ENCODE data around the gene F7.

F7 gene

GRCh38 chr13:113142876-113143275, 37.3 kb downstream of the F7 start:
- H3K27ac ChIP-seq (ENCODE audit: low read depth, low read length, severe bottlenecking), result no peak overlapping the region
- H3K9me3 ChIP-seq (ENCODE audit: control insufficient read depth, low read length), result no peaks in the 10 kb centered on the region
- H3K36me3 ChIP-seq (ENCODE audit: control insufficient read depth, insufficient read depth, low read length), result no peaks in the 10 kb centered on the region
- no peak overlapping the region for H3K4me3 ChIP-seq (ENCODE audit: extremely low read depth, insufficient read depth, low read length, poor library complexity, severe bottlenecking)
- WGBS, 2 experiments (ENCODE audit: insufficient coverage in 2 of 2), result 92 to 96% methylated on average over 6 of the region's 7 CpGs
- H3K4me1 ChIP-seq (ENCODE audit: control insufficient read depth, insufficient read depth, low read length, poor library complexity, severe bottlenecking), result no peaks in the 10 kb centered on the region

GRCh38 chr13:113143466-113144254, 38.1 kb downstream of the F7 start:
- H3K36me3 ChIP-seq (ENCODE audit: control insufficient read depth, insufficient read depth, low read length), result no peaks in the 10 kb centered on the region
- H3K4me3 ChIP-seq (ENCODE audit: extremely low read depth, insufficient read depth, low read length, poor library complexity, severe bottlenecking), result no peak overlapping the region
- no peaks in the 10 kb centered on the region for H3K9me3 ChIP-seq (ENCODE audit: control insufficient read depth, low read length)
- no peaks in the 10 kb centered on the region for H3K4me1 ChIP-seq (ENCODE audit: control insufficient read depth, insufficient read depth, low read length, poor library complexity, severe bottlenecking)
- WGBS, 2 experiments (ENCODE audit: insufficient coverage in 2 of 2), result 89 to 90% methylated on average over 39 of the region's 39 CpGs
- H3K27ac ChIP-seq (ENCODE audit: low read depth, low read length, severe bottlenecking), result no peak overlapping the region

- Histone ChIP-seq H3K4me1 (ENCODE audit: control insufficient read depth, insufficient read depth, low read length, poor library complexity, severe bottlenecking) (no peaks in the 10 kb centered on the region), H3K4me3 (ENCODE audit: extremely low read depth, insufficient read depth, low read length, poor library complexity, severe bottlenecking) (no peak overlapping the region), H3K9me3 (ENCODE audit: control insufficient read depth, low read length) (no peaks in the 10 kb centered on the region), H3K27ac (ENCODE audit: low read depth, low read length, severe bottlenecking) (no peak overlapping the region), H3K36me3 (ENCODE audit: control insufficient read depth, insufficient read depth, low read length) (no peaks in the 10 kb centered on the region)
- WGBS, 2 experiments (ENCODE audit: insufficient coverage in 2 of 2), result 63 to 92% methylated on average over 1 to 7 of the region's 12 CpGs
Measured at GRCh38 chr13:113144255-113144629, 38.7 kb downstream of the F7 start.

GRCh38 chr13:113145496-113145895, 39.9 kb downstream of the F7 start:
- H3K4me1 ChIP-seq (ENCODE audit: control insufficient read depth, insufficient read depth, low read length, poor library complexity, severe bottlenecking), result no peaks in the 10 kb centered on the region
- no peak overlapping the region for H3K27ac ChIP-seq (ENCODE audit: low read depth, low read length, severe bottlenecking)
- WGBS, 2 experiments (ENCODE audit: insufficient coverage in 2 of 2), result 96 to 100% methylated on average over 5 to 8 of the region's 12 CpGs
- H3K9me3 ChIP-seq (ENCODE audit: control insufficient read depth, low read length), result no peaks in the 10 kb centered on the region
- no peaks in the 10 kb centered on the region for H3K36me3 ChIP-seq (ENCODE audit: control insufficient read depth, insufficient read depth, low read length)
- H3K4me3 ChIP-seq (ENCODE audit: extremely low read depth, insufficient read depth, low read length, poor library complexity, severe bottlenecking), result no peak overlapping the region

GRCh38 chr13:113145911-113146598, 40.5 kb downstream of the F7 start:
- 86 to 88% methylated on average over 8 to 10 of the region's 15 CpGs for WGBS, 2 experiments (ENCODE audit: insufficient coverage in 2 of 2)
- Histone ChIP-seq H3K27ac (ENCODE audit: low read depth, low read length, severe bottlenecking) (no peak overlapping the region), H3K4me1 (ENCODE audit: control insufficient read depth, insufficient read depth, low read length, poor library complexity, severe bottlenecking) (no peaks in the 10 kb centered on the region), H3K4me3 (ENCODE audit: extremely low read depth, insufficient read depth, low read length, poor library complexity, severe bottlenecking) (no peak overlapping the region), H3K36me3 (ENCODE audit: control insufficient read depth, insufficient read depth, low read length) (no peaks in the 10 kb centered on the region), H3K9me3 (ENCODE audit: control insufficient read depth, low read length) (no peaks in the 10 kb centered on the region)

- Histone ChIP-seq H3K9me3 (ENCODE audit: control insufficient read depth, low read length) (no peaks in the 10 kb centered on the region), H3K4me1 (ENCODE audit: control insufficient read depth, insufficient read depth, low read length, poor library complexity, severe bottlenecking) (no peaks in the 10 kb centered on the region), H3K4me3 (ENCODE audit: extremely low read depth, insufficient read depth, low read length, poor library complexity, severe bottlenecking) (no peak overlapping the region), H3K36me3 (ENCODE audit: control insufficient read depth, insufficient read depth, low read length) (no peaks in the 10 kb centered on the region), H3K27ac (ENCODE audit: low read depth, low read length, severe bottlenecking) (no peak overlapping the region)
- WGBS, 2 experiments (ENCODE audit: insufficient coverage in 2 of 2), result 80 to 92% methylated on average over 9 of the region's 9 CpGs
Measured at GRCh38 chr13:113146750-113147149, 41.2 kb downstream of the F7 start.

- H3K36me3 ChIP-seq (ENCODE audit: control insufficient read depth, insufficient read depth, low read length), result no peaks in the 10 kb centered on the region
- no peak overlapping the region for H3K4me3 ChIP-seq (ENCODE audit: extremely low read depth, insufficient read depth, low read length, poor library complexity, severe bottlenecking)
- no peaks in the 10 kb centered on the region for H3K4me1 ChIP-seq (ENCODE audit: control insufficient read depth, insufficient read depth, low read length, poor library complexity, severe bottlenecking)
- 88 to 89% methylated on average over 5 to 7 of the region's 8 CpGs for WGBS, 2 experiments (ENCODE audit: insufficient coverage in 2 of 2)
- H3K27ac ChIP-seq (ENCODE audit: low read depth, low read length, severe bottlenecking), result no peak overlapping the region
- H3K9me3 ChIP-seq (ENCODE audit: control insufficient read depth, low read length), result no peaks in the 10 kb centered on the region
Measured at GRCh38 chr13:113147206-113147605, 41.6 kb downstream of the F7 start.

- H3K9me3 ChIP-seq (ENCODE audit: control insufficient read depth, low read length), result no peaks in the 10 kb centered on the region
- no peaks in the 10 kb centered on the region for H3K4me1 ChIP-seq (ENCODE audit: control insufficient read depth, insufficient read depth, low read length, poor library complexity, severe bottlenecking)
- no peak overlapping the region for H3K27ac ChIP-seq (ENCODE audit: low read depth, low read length, severe bottlenecking)
- H3K36me3 ChIP-seq (ENCODE audit: control insufficient read depth, insufficient read depth, low read length), result no peaks in the 10 kb centered on the region
- H3K4me3 ChIP-seq (ENCODE audit: extremely low read depth, insufficient read depth, low read length, poor library complexity, severe bottlenecking), result no peak overlapping the region
- WGBS, 2 experiments (ENCODE audit: insufficient coverage in 2 of 2), result 95 to 96% methylated on average over 11 to 12 of the region's 13 CpGs
Measured at GRCh38 chr13:113148407-113148806, 42.8 kb downstream of the F7 start.

- Histone ChIP-seq H3K9me3 (ENCODE audit: control insufficient read depth, low read length) (no peaks in the 10 kb centered on the region), H3K27ac (ENCODE audit: low read depth, low read length, severe bottlenecking) (no peak overlapping the region), H3K4me1 (ENCODE audit: control insufficient read depth, insufficient read depth, low read length, poor library complexity, severe bottlenecking) (no peaks in the 10 kb centered on the region), H3K36me3 (ENCODE audit: control insufficient read depth, insufficient read depth, low read length) (no peaks in the 10 kb centered on the region), H3K4me3 (ENCODE audit: extremely low read depth, insufficient read depth, low read length, poor library complexity, severe bottlenecking) (no peak overlapping the region)
- WGBS, 2 experiments (ENCODE audit: insufficient coverage in 2 of 2), result 95 to 98% methylated on average over 38 of the region's 38 CpGs
Measured at GRCh38 chr13:113148940-113149503, 43.4 kb downstream of the F7 start.

- WGBS, 2 experiments (ENCODE audit: insufficient coverage in 2 of 2), result 92 to 94% methylated on average over 23 to 26 of the region's 26 CpGs
- no peaks in the 10 kb centered on the region for H3K36me3 ChIP-seq (ENCODE audit: control insufficient read depth, insufficient read depth, low read length)
- no peak overlapping the region for H3K27ac ChIP-seq (ENCODE audit: low read depth, low read length, severe bottlenecking)
- H3K9me3 ChIP-seq (ENCODE audit: control insufficient read depth, low read length), result no peaks in the 10 kb centered on the region
- no peaks in the 10 kb centered on the region for H3K4me1 ChIP-seq (ENCODE audit: control insufficient read depth, insufficient read depth, low read length, poor library complexity, severe bottlenecking)
- H3K4me3 ChIP-seq (ENCODE audit: extremely low read depth, insufficient read depth, low read length, poor library complexity, severe bottlenecking), result no peak overlapping the region
Measured at GRCh38 chr13:113149711-113150549, 44.3 kb downstream of the F7 start.
